SKM-1 treated with dmso at 0.1 percent for 144 hours (cell line): ENCODE results near the gene OSBPL2.

Source experiments
- DNase-seq: peaks from one replicate; lab custom pipeline; 2025; ENCODE audit not compliant: unreplicated experiment; lab: John Stamatoyannopoulos, UW

OSBPL2 gene

DNA sequence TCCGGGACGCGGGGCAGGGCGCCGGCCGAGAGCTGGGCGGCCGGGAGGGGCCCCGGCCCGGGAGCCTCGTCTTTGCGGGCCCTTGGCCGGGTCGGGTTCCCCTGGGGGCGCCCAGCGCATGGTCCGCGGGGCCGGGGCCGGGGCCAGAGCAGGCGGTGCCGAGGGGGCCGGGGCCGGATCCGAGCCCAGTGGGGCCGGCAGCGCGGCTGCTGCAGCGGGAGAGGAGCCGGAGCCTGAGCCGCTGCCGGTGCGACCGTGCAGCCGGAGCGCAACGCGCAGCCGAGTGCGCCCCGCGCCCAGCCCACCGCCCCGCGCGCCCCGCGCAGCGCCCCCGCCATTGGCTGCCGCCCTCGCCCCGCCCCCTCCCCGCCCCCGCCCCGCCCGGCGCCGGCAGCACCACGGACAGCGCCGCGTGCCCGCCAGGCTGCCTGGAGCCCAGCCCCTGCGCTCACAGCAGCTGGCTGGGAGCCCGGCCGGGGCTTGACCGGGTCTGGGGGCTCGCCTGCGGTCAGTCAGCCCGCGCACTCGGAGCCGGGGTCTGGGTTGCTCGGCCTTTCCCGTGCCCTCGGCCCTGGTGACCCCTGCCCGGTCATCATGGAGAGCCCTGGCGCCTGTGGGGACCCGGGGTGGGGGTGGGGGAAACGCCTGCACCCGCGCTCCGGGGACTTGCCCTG, 18.2 kb upstream of the OSBPL2 start, which contains the start of gene HRH3:
HRH3 (minus strand) TSS at position 287 of the 674 bp plus-strand sequence. CDS start 308 bp downstream, outside the sequence.
- DNase-seq: no peak

DNA sequence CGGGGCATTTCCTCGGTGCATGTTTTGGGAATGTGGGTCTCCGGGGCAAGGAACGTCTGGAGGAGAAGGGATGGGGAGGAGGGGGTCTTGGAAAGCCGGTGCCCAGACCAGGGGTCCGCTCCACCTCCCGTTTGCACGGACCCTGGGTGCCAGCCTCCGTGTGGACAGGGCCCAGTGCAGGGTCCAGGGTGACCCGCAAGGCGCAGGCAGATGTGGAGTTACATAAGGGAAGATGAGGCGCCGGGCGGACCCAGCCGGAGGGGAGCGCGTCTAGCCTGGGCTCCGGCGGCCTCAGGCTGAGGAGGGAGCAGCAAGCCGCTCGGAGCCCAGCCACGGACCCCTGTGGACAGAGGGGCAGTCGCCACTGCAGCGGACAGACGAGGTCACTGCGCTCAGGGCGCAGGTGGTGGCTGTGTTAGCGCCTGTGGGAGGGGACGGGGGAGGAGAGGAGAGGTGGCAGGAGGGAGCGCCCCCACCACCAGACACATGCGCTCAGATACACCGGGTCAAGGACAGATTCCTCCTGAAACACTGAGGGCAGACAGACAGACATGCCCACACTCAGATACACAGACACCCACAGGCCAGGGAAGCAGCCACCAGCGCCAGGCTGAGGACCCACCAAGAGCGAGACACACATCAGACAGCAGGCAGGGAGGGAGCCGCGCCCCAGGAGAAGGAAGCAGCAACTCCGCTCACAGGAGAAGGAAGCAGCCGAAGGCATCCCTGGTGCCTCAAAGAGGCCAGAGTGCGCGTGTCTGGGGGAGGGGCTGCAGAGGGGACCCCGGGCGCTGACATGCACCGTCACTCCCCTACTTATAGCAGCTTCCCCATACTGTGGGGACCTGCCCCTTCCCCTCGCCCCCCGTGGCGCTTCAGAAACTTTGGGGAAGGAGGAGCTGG, 17.4 kb upstream of the OSBPL2 start:
- DNase-seq: no peak

DNA sequence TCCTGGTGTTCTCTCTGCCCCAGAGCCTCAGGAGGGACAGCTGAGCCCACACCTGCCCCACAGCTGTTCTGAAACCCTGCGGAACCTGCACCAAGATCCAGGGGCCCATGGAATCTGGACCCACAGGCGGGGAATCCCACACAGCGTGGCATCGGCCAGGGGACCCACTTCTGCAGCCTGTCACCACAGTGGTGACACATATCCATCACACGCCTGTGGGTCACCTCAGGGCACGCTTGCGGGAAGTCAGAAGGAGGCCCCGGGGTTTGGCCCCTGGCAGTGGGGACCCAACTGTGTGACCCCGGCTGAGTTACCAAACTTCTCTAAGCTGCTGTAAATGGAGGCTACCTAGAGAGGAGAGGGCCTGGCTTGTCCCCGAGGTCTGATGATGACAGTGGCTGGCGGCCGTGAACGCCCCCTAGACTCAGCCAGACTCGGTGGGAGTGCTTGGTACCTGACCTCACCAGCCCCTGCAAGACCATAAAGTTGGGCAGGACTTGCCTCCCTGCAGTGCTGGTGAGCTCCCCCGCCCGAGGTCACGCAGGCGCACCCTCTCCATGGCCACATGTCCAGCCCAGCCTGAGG, 16.0 kb upstream of the OSBPL2 start:
- DNase-seq: no peak

DNA sequence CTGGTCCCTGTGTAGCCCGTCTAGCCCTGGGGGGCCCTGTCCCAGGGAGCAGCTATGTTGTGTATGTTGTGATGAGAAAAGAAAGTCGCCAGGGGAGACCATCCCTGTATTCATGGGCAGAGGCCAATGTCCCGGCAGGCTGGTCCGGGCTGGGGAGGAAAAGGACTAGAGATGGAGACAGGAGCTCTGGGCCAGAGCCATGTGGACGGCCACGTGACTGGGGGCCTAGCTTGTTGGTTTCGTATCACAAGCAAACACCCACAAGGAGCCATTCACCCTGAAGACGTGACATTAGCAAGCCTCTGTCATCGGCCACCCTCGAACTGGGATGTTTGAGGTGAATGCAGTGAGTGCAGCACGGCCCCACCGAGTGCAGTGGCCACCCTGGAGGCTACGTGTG, 15.3 kb upstream of the OSBPL2 start:
- no peak for DNase-seq

DNA sequence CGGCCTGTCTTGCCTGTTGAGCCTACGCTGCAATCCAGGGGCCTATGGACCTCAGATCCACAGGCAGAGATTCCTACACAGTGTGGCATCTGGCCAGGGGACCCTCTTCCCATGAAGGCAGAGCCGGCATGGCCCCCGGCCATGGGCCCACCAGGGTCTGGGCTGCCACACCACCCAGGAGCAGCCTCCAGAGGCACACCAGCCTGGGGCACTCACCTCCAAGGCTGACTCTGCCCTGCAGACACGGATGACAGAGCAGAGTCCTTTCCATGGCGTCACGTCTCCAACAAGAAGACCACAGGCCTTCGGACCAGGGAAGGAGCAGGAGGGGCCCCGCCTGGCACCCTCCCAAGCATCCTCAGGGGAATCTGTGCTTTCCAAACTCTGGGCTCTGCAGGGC, 14.8 kb upstream of the OSBPL2 start:
- no peak for DNase-seq

DNA sequence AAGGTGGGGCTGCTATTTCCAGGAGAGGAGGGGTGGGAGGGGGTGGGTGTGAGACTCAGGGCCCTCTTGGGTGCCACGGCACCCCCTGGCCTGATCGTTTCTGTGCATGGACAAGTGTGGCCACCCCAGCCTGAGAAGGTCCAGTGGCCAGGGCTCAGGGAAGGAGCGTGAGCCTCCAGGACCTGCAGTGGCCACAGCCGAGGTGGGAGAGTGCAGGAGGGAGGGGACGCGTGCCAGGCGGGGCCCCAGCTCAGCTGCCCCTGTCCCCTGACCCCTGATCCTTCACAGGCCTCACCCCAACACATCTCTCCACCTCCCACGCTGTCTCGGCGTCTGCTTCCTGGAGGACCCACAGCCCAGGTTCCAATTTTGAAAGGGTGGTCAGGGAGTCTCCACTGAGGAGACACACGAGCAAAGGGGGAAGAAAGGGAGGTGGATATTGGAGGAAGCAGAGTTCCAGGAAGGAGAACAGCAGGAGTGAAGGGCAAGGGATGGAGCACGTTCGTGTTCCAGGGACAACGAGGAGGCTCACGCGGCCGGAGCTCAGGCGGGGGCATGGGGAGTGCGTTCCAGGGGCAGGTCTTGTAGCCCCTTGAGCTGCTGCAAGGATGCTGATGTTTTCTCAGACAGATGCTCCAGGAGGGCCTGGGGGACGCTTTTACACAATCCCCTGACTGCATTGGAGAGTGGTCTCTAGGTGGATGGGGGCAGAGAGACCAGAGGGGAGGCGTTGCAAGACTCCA, 14.0 kb upstream of the OSBPL2 start:
- DNase-seq: no peak

DNA sequence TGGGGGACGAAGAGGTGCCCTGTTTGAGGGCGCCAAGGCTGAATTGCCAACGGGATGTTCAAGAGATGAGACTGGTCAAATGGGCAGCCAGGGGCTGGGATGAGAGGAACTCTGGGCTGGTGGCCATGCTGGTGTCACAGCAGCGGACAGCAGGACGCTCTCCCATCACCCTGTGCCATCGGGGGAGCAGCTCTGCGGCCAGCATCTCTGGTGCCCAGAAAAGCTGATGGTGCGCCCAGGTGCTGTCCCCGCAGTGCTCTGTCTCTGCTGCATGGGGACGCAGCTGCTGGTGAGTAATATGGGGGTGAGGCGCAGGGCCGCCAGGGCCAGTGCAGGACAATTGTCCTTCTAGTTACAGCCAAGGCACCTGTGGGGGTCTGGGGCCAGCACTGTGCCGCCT, 13.3 kb upstream of the OSBPL2 start:
- DNase-seq: no peak

DNA sequence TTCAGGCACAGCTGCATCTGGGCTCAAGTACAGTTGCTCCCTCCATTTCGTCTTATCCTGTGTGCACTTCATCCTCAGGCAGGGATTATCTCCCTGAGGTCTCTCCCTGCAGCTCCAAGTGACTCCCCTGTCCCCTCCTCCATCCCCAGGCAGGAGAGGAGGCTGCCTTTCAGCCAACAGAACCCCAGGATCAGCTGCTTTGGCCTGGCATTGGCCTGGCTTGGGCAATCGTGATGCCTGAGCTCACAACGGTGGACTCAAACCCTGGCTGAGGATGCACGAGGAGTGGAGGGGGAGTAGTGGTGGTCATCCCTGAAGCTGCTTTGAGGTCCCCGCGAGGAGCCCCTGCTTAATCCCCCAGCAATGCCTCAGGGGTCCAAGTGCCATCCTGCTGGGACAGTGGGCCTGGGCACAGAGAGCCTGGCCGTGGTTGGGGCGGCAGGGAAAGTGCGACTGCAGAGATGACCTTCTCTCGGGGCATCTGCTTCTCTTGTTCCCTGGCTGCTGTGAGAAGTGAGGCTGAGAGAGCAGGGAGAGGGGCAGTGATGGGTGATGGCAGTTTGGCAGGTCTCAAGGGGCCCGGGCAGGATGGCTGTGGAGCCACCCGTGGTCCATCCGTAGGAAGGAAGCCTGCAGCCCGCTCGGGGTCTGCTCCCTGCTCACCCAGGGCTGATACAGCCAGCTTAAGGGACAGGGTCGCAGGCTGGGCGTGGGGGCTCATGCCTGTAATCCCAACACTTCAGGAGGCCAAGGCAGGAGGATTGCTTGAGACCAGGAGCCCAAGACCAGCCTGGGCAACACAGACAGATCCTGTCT, 12.3 kb upstream of the OSBPL2 start:
- DNase-seq: no peak

DNA sequence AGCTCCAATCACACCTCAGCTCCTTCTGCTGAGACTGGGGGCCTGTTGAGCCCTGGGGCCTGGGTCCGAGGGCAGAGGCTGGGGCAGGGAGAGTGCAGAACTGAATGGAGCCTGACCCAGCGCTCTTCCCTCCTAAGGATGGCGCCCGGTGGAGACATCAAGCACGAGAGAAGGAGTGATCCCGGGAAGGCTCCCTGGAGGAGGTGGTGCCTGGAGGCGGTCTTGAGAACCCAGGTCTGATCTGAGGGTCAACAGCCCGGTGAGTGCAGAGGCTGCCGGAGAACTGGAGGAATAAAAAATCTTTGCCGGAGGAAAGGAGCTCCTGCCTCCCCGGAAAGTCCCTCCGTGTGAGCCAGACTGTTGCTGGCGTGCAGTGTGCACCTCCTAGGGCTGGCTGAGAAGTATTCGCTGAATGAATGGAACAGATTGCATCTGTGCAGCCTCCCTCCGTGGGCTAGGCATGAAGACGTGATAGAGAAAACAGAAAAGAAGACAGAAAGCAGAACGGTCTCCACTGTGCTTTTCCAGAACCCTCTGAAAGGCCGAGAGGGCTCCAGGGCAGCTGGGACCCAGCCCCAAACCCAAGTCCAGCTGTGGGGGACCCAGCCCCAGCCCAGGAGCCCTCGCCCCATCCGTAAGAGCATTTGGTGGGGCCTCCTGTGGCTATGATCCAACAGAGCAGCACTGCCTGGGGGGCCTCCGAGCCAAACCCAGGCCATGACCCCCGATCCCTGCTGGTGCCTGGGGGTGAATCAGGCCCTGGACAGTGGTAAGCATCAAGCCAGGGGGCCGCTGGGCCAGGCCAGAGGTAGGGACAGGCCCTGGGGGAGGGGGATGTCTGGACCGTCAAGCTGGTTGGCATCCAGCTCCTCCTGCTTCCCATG, 11.4 kb upstream of the OSBPL2 start:
- no peak for DNase-seq

DNA sequence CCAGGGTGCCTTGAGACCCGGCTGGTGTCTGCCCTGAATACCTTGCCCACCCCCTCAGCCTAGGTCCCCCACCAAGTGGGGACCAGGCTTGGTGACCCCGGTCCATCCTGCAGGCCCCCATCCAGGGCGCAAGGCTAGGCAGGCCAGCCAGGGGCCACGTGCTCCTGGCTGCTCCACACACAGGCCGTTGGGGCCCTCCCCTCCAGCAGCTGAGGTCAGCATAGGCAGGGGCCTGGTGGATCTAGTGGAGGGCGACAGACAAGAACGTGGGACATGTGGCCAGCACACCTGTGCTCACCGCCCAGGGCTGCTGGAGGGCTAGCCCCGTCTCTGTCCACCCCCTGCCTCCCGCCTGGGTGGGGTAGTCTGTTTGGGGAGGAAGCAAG, 10.7 kb upstream of the OSBPL2 start:
- DNase-seq: no peak

DNA sequence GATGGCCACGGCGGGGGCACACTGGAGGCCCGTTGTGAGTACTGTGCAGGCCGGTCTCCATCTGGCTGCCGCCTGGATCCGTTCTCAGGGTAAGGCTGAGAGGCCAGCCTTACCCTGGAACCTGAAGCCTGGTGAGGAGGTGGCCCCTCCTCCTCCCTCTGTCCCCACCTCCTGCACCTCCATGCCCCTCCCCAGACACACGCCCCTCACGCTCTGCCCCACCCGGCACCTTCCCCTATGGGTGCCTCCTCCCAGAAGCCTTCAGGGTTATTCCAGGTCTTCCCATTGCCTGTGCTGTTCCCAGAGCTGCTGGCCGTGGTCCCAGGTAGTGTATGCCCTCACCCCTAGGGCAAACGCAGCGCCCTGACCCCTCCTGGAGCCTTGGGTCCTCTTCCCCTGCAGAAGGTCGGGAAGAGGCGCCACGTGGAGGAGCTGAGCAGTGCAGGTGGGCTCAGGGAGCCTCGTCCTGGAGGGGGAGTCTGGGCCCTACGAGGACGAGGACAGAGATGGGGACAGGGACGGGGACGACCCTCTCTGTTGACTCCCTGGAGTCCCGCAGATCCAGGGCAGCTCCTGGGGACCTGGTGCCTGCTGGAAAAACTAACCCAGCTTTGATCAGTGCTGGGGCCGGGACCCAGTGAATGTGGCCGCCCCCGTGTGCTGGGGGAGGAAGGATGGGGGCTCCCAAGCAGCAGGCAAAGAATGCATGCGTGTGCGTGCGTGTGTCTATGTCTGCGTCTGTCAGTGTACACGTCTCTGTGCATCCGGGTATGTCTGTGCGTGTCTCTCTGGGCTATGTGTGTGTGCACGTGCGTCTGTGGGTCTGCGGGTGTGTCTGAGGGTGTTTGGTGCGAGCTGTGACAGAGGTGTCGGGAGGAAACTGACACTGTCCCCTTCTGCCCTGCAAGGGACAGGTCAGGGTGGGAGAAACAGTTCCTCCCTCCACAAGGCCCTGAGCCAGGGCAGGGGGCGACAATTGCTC, 10.1 kb upstream of the OSBPL2 start:
- DNase-seq: no peak

DNA sequence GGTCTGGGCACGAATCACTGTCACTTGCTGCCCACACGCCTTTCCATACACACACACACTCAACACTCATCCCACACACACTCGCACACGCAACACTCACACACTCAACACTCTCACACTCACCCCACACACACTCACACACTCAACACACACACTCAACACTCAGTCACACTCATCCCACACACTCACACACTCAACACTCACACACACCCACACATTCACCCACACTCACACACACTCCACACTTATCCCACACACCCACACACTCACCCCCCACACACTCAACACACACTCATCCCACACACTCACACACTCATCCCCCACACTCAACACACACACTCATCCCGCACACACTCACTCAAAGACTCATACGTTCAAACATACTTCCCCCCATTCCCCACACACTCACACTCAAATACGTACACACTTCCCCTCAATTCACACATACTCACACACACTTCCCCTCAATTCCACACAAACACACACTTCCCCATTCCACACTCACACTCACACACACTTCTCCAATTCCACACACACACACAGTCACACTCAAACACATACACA, 9.3 kb upstream of the OSBPL2 start:
- DNase-seq: no peak

DNA sequence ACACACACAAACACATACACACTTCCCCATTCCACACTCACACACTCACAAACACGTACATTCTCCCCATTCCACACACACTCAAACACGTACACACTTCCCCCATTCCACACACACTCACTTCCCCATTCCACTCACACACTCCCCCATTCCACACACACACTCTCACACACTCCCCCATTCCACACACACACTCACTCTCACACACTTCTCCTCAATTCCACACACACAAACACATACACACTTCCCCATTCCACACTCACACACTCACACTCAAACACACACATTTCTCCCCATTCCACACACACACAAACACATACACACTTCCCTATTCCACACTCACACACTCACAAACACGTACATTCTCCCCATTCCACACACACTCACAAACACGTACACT, 8.7 kb upstream of the OSBPL2 start:
- no peak for DNase-seq

DNA sequence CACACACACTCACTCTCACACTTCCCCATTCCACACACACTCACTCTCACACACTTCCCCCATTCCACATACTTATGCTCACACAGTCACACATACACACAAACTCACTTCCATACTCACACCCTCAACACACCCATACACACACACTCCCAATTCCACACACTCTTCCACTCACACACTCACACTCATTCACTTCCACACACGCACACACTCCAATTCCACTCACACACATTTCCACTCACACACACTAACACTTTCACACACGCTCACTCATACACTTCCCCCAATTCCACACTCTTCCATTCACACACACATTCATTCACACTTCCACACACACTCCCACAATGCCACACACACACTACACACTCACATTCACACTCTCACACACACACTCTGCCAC, 8.0 kb upstream of the OSBPL2 start:
- no peak for DNase-seq

DNA sequence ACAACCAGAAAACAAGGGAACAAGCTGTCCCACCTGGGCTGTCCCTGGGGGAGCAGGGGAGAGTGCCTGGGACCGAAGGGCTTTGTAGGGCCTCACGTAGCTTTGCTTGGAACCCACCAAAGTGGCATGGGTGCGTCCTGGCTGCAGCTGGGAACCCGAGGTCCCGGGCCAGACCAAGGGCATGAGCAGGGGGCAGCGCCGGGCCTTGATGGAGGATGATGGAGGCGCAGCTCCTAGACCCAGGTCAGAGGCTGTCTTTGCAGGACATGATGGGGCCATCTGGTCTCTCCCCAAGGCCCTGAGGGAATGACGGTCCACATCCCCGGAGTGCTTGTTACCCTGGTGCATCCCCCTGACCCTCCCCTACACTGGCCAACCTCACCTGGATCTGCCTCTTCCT, 7.6 kb upstream of the OSBPL2 start:
- no peak for DNase-seq

DNA sequence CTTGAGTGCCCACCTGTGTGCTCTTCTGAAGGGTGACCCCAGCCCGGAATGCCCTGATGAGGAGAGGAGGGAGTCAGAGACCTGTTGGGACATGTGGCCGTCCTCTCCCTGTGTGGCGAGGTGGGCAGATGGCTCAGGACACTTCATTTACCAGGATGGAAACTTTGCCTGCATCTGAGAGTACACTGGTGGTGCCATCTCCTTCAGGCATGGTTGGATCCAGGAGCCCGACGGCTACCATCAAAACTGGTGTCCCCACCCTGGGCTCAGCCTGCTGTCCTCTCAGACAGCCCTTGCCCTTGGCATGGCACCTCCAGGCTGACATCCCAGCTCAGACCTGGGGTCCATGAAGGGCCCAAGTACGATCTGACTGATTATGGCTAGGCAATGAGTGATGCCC, 7.0 kb upstream of the OSBPL2 start:
- DNase-seq: no peak

DNA sequence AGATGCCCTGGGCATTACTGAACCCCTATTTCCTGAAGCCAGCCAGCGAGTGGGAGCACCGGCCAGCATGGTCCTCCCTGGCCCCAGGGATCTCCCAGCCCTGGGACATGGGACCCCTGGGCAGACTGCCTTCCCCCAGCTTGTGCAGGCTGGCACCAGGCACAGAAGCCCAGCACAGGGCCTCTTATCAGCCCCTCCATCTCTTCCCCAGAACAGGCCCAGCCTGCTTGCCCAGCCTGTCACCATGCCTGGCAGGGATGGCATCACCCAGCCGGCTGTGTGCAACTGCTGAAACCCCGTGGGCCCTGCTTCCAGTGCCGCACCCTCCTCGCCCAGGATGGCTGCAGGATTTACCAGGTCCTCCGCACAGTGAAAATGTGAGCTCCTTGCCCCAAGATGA, 6.1 kb upstream of the OSBPL2 start:
- no peak for DNase-seq
